ENCODE results near the gene NTN1.

NTN1 gene

GRCh38 chr17:9218064-9218635, 196.8 kb downstream of the NTN1 start:
- no peak for DNase-seq (ENCODE audit: low spot score)

DNA sequence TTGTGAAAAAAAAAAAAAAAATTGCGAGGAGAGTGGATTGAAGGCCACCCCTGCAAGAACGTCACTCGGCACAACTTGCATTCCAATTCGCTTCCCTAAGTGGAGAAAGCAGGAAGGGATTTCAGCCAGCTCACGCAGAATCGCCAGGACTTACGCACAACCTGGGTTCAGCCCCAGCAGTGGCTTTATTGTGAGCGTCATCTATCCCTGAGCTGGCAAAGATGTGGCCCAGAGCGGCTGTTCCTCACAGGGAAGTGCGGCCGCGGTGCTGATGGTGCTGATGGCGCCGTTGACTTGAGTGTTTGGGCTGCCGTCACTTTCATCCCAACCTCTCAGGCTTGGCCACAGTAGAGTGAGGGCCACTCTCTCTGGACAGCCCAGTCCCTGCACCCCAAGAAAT, 197.6 kb downstream of the NTN1 start:
- DNase-seq (ENCODE audit: low spot score) = no peak

DNA sequence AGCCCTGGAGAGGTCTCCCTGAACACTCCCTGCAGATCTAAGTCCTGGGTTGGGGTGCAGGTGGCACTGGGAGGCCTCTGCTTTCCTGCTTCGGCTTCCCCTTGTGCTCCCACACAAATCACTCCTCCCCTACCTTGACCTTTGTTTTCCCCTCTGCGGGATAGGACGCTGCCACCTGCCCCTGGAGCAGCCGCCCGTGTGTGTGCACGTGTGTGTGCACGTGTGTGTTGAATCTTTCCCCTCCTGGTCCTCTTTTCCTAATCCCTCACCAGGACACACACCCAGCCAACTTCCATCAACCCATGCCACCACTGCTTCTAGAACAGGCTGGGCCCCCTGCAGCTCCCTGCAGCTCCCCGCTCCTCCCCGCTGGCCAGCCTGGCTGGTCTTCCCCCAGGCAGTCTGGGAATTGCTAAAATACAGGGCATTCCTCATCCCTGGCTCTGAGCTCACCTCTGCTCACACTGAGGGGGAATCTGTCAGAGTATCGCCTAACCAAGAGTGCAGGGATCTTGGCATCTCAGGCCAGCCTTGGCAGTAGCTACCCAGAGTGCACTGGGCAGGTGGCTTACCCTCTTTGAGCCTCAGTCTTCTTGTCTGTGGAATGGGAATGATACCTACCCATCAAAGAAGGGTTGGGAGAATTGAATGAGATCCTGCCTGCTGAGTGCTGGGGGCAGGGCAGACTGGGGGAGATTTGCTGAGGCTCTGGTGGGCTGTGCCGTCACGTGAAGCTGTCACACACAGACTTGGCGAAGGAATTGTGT, 198.5 kb downstream of the NTN1 start:
- no peak for DNase-seq (ENCODE audit: low spot score)

- no peak for DNase-seq (ENCODE audit: low spot score)
Observed at GRCh38 chr17:9220398-9221146, 199.3 kb downstream of the NTN1 start.

GRCh38 chr17:9221147-9221921, 200.0 kb downstream of the NTN1 start:
- DNase-seq (ENCODE audit: low spot score) = no peak

GRCh38 chr17:9221922-9222180, 200.5 kb downstream of the NTN1 start:
- DNase-seq (ENCODE audit: low spot score) = no peak

DNA sequence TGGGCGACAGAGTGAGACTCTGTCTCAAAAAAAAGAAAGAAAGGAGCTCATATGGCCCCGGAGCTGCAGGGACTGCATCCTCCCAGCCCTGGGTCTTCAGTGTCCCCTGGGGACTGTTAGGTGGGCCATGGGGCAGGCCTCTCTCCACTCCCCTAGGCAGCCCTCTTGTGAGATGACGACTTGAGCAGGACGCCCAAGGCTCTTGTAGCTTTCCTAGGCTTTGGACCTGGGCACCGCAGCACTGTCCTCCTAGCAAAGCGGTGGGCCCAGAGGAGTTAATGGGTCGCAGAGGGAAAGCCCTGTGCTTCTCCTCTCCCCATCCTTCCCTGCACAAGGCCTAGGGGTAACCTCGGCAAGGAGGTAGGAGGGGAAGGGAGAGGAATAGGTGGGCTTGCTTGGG, 202.2 kb downstream of the NTN1 start:
- DNase-seq (ENCODE audit: low spot score) = no peak

DNA sequence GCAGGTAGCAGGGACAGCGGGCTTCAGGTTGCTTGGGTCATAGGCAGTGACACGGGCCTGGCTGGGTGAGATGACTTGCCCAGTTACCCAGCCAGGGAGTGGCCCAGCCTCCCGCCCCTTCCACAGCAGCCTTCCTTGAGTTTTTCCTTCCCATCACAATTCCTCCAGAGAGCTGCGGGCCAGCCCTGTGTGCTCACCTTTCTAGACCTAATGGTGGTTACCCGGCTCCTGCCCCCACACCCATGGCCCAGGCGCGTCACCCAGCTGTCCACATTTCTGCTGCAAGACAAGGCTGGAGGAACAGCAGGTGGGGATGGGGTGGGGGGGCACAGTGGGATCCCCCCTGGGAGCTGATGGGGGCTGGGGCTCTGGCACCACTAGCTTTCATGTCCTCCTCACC, 203.2 kb downstream of the NTN1 start:
- no peak for DNase-seq (ENCODE audit: low spot score)

- no peak for DNase-seq (ENCODE audit: low spot score)
Observed at GRCh38 chr17:9225305-9226101, 204.2 kb downstream of the NTN1 start.

- no peak for DNase-seq (ENCODE audit: low spot score)
Observed at GRCh38 chr17:9226130-9226793, 205.0 kb downstream of the NTN1 start.

GRCh38 chr17:9226794-9227135, 205.5 kb downstream of the NTN1 start:
- DNase-seq (ENCODE audit: low spot score) = no peak

GRCh38 chr17:9227819-9228407, 206.6 kb downstream of the NTN1 start:
- DNase-seq (ENCODE audit: low spot score) = no peak

DNA sequence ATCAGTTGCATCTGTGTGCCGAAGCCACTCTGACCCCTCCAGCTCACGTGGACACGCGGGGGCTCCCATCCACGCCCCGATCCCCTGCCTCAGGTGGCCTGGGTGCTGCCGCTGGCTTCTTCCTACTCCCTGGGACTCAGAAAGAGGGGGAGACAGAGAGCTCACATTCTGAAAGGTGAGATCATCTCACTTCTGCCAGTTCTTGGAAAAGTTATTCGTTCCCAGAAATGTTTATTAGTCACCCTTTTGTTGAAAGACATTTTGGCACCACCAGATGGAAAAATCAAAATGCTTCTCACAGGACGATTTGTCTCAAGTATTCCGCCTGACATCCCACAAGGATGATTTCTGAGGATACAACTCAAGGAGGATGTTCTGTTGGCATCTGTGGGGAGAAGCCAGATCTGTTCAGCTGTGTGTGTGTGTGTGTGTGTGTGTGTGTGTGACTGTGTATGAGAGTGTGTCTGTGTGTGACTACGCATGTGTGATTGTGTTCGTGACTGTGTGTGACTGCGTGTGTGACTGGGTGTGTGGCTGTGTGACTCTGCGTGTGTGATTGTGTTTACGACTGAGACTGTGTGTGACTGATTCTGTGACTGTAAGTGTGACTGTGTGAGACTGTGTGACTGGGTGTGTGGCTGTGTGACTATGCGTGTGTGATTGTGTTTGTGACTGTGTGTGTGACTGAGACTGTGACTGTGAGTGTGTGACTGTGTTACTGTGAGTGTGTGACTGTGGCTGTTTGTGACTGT, 207.3 kb downstream of the NTN1 start:
- no peak for DNase-seq (ENCODE audit: low spot score)

- DNase-seq (ENCODE audit: low spot score) = no peak
Observed at GRCh38 chr17:9229160-9229825, 208.0 kb downstream of the NTN1 start.

GRCh38 chr17:9229826-9230201, 208.5 kb downstream of the NTN1 start:
- no peak for DNase-seq (ENCODE audit: low spot score)

DNA sequence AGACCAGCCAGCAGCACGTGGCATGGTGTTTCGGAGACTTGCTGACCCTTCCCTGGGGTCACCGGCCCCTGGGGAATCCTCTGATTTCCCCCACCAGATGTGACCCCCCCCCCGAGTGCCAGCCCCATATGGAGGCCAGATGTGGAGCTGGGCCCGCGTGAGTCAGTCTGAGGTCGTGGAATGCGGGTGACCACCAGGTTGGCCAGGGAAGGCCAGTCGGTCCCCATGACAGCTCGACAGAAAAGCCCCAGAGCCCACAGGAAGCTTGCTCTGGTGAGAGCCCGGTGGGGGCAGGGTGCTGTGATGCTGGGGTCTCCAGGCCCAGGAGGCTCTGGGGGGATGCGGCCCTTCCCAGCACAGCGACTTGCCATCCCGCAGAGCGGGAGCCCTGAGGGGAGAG, 209.0 kb downstream of the NTN1 start:
- no peak for DNase-seq (ENCODE audit: low spot score)

DNA sequence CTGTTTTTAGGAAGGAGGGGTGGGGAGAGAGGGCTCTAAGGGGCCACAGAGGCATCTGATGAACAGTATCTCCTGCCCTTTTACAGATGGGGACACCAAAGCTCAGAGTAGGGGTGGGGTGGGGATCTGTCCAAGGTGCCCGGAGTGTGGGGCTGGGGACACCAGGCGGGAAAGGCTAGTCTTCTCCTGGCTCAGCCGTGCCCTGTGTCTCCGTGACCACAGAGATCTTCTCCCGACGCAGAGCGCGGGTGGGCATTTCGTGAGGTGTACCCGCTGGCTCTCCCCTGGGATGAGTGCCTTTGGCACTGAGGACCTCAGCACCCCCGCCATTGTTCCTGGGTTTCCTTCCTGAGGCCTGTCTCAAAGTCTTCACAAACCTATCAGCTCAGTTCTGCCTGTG, 209.6 kb downstream of the NTN1 start:
- DNase-seq (ENCODE audit: low spot score) = no peak

DNA sequence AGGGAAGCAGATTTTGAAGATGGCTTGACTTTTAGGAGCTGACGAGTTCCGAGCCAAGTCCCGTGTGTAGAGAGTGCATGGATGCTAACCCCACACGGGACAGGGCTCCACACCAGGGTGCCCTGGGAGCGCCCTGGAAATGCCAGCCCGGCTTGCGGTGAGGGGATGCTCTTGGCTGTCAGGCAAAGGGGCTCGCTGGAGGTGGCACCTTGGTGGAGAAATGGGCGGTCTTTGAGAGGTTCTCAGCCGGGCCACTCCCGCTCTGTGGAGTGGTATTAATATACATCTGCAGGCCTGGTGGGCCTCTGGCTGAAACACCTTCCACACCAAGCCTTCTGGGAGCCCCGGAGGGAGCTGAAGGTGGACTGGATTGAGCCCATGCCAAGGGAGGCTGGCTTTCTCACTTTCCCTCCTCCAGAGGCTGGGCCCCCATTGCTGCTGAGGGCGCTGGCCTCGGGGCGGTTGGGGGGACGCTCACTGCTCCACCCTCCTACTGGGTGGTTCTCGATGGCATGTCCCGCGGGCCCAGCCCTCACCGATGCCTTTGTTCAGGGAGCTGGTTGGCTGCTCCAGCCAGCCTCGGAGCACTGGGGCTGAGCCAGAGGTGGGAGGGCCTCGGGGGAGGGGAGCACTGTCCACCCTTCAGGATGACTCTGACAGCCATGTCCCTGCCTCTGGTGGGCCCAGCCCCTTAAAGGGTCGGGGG, 210.3 kb downstream of the NTN1 start:
- no peak for DNase-seq (ENCODE audit: low spot score)

DNA sequence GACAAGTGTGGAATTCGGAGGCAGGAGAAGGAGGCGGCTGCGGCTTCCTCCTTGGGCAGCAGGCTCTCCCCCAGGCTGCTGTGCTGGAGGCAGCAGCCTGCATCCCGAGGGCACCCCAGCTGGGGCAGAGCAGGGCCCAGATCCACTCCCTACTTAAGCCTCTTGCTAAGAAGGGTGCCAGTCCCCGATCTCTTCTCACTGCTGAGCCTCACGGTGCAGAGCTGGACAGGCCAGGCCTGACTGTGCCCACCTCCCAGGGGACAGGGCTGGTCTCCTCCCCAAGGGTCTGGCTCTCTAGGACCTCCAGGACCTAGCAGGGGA, 210.8 kb downstream of the NTN1 start:
- no peak for DNase-seq (ENCODE audit: low spot score)

Data from germinal center (tissue), 1 donor.